Uterus (tissue), 2 donors: ENCODE measurements around the gene OS9.

Experiments used
- POLR2A ChIP-seq, 2 donors: fragments of 450-650 bp; IDR thresholded peaks; one replicate each; pipeline ENCODE4 v1.6.1; 2016; ENCODE audit warnings: antibody characterized with exemption in 2 of 2, mild to moderate bottlenecking in 1 of 2, moderate library complexity in 1 of 2
- TF ChIP-seq, protein P1 (sequence below), 4 experiments: fragments of 200-600 bp in 2 of 4; fragments of 450-650 bp in 2 of 4; sonication (generic) in 2 of 4; IDR thresholded peaks; one replicate each; pipeline ENCODE4 v1.5.1; 2016 to 2019; ENCODE audit warnings: antibody characterized with exemption in 4 of 4, mild to moderate bottlenecking in 2 of 4, moderate library complexity in 1 of 4

GRCh38 chr12:57743769-57744168, 49.8 kb downstream of the OS9 start:
- TF ChIP-seq POLR2A (IDR thresholded peaks at IDR 0.05): no peak
- TF ChIP-seq, protein P1, sequence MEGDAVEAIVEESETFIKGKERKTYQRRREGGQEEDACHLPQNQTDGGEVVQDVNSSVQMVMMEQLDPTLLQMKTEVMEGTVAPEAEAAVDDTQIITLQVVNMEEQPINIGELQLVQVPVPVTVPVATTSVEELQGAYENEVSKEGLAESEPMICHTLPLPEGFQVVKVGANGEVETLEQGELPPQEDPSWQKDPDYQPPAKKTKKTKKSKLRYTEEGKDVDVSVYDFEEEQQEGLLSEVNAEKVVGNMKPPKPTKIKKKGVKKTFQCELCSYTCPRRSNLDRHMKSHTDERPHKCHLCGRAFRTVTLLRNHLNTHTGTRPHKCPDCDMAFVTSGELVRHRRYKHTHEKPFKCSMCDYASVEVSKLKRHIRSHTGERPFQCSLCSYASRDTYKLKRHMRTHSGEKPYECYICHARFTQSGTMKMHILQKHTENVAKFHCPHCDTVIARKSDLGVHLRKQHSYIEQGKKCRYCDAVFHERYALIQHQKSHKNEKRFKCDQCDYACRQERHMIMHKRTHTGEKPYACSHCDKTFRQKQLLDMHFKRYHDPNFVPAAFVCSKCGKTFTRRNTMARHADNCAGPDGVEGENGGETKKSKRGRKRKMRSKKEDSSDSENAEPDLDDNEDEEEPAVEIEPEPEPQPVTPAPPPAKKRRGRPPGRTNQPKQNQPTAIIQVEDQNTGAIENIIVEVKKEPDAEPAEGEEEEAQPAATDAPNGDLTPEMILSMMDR (IDR thresholded peaks at IDR 0.05): no peak
